HCT116 (cell line): ENCODE measurements around the gene UQCRHL. TPM values are rescaled to one million over a fixed set of nuclear protein-coding genes. Genes with fewer than 3 reads are reported as not detected.

Experiments used
- ATAC-seq: fragments of 200-7000 bp; cut with Tn5 transposase; 2 replicates; pipeline ENCODE4 v1.9.1; 2020; ENCODE audit warnings: mild to moderate bottlenecking, moderate library complexity
- BruUV-seq: library from RNA; stranded (reverse); fragments of 400-500 nt; replicated peaks from 2 replicates; lab custom pipeline; 2021; lab: Mats Ljungman, UMichigan
- CTCF ChIA-PET: fragments of 300-600 bp; sonication (Branson Sonifier 250); formaldehyde crosslinking; loops from one replicate; lab custom pipeline; 2021; ENCODE audit warnings: antibody characterized with exemption; lab: Charles Lee
- POLR2A ChIA-PET: fragments of 300-600, 350-600 bp; sonication (Branson Sonifier 250); formaldehyde crosslinking; loops from one replicate; lab custom pipeline; 2021; ENCODE audit warnings: antibody characterized with exemption; lab: Charles Lee
- RAD21 ChIA-PET, 2 experiments: fragments of 300-600 bp; sonication (Branson Sonifier 250); formaldehyde crosslinking; loops; one replicate each; lab custom pipeline; 2023; ENCODE audit warnings: low total read pairs in 2 of 2; ENCODE audit not compliant: uncharacterized antibody in 2 of 2, unreplicated experiment in 2 of 2, low non-redundant PET in 1 of 2; lab: Charles Lee
- DNase-seq: peaks from one replicate; pipeline ENCODE4 v3.0.0-alpha.2; 2010; ENCODE audit warnings: low read depth, low spot score
- H2AFZ ChIP-seq: fragments of 200-600 bp; shearing (Covaris generic), sonication (generic); 2 replicates; pipeline ENCODE4 v1.6.1; 2017; ENCODE audit warnings: low read depth, mixed run types, mixed read lengths, antibody characterized with exemption, low read length; ENCODE audit not compliant: poor library complexity, severe bottlenecking
- H3K27ac ChIP-seq: 2 replicates; pipeline ENCODE4 v1.5.1; 2012; ENCODE audit warnings: low read depth, low read length
- H3K27me3 ChIP-seq: fragments of 200-600 bp; sonication (generic); 2 replicates; pipeline ENCODE4 v1.6.1; 2016; ENCODE audit warnings: mixed run types, low read length, mixed read lengths; ENCODE audit not compliant: insufficient read depth
- H3K36me3 ChIP-seq, 2 experiments: fragments of 200-500 bp in 1 of 2; fragments of 200-600 bp in 1 of 2; sonication (Bioruptor generic) in 1 of 2; sonication (generic) in 1 of 2; 2 replicates each; pipeline versions ENCODE4 v1.5.1 to v1.6.1; 2014 to 2016; ENCODE audit warnings: low read length in 2 of 2, inconsistent platforms in 1 of 2, mixed read lengths in 1 of 2, mixed run types in 1 of 2; ENCODE audit not compliant: insufficient read depth in 2 of 2, control insufficient read depth in 1 of 2
- H3K4me1 ChIP-seq, 2 experiments: fragments of 200-600 bp in 1 of 2; sonication (generic) in 1 of 2; 2 replicates each; pipeline versions ENCODE4 v1.5.1 to v1.6.1; 2012 to 2017; ENCODE audit warnings: low read length in 2 of 2, inconsistent platforms in 1 of 2, mild to moderate bottlenecking in 1 of 2, mixed read lengths in 1 of 2, mixed run types in 1 of 2, moderate library complexity in 1 of 2; ENCODE audit not compliant: insufficient read depth in 2 of 2, control insufficient read depth in 1 of 2
- H3K4me2 ChIP-seq: fragments of 200-600 bp; sonication (generic); 2 replicates; pipeline ENCODE4 v1.6.1; 2017; ENCODE audit warnings: mixed run types, low read length, mixed read lengths
- H3K4me3 ChIP-seq, 2 experiments: fragments of 200-600 bp in 1 of 2; sonication (generic) in 1 of 2; replicated peaks in 1 of 2; 2 replicates each; pipeline ENCODE4 v1.5.1; 2011 to 2016; ENCODE audit warnings: low read length in 2 of 2, control low read depth in 1 of 2, low read depth in 1 of 2, mild to moderate bottlenecking in 1 of 2, mixed read lengths in 1 of 2, mixed run types in 1 of 2
- H3K79me2 ChIP-seq: fragments of 200-600 bp; sonication (generic); 2 replicates; pipeline ENCODE4 v1.6.1; 2017; ENCODE audit warnings: mild to moderate bottlenecking, mixed run types, low read length, moderate library complexity, mixed read lengths; ENCODE audit not compliant: insufficient read depth
- H3K9ac ChIP-seq: fragments of 200-600 bp; sonication (generic); 2 replicates; pipeline ENCODE4 v1.6.1; 2016; ENCODE audit warnings: low read length, mixed read lengths
- H3K9me2 ChIP-seq: fragments of 200-600 bp; sonication (generic), shearing (Covaris generic); 2 replicates; pipeline ENCODE4 v1.6.1; 2017; ENCODE audit warnings: mixed run types, mild to moderate bottlenecking, moderate library complexity; ENCODE audit not compliant: insufficient read depth
- H3K9me3 ChIP-seq, 2 experiments: fragments of 200-500 bp in 1 of 2; fragments of 200-600 bp in 1 of 2; sonication (Bioruptor generic) in 1 of 2; sonication (generic) in 1 of 2; 2 replicates each; pipeline ENCODE4 v1.6.1; 2014 to 2017; ENCODE audit warnings: low read length in 2 of 2, mixed read lengths in 2 of 2, inconsistent platforms in 1 of 2, low read depth in 1 of 2, mild to moderate bottlenecking in 1 of 2, mixed run types in 1 of 2, moderate library complexity in 1 of 2; ENCODE audit not compliant: control insufficient read depth in 1 of 2, insufficient read depth in 1 of 2
- H4K20me1 ChIP-seq: fragments of 200-600 bp; sonication (generic), shearing (Covaris generic); 2 replicates; pipeline ENCODE4 v1.6.1; 2017; ENCODE audit warnings: mixed run types, mild to moderate bottlenecking, moderate library complexity; ENCODE audit not compliant: insufficient read depth
- CBX3 ChIP-seq: IDR thresholded peaks from 2 replicates; pipeline ENCODE4 v1.6.1; 2012; ENCODE audit warnings: low read depth
- CEBPB ChIP-seq: IDR thresholded peaks from 2 replicates; pipeline ENCODE4 v1.6.1; 2012; ENCODE audit warnings: low read depth
- CTCF ChIP-seq, 3 experiments: fragments of 200-600 bp in 1 of 3; sonication (generic) in 1 of 3; IDR thresholded peaks in 2 of 3; conservative IDR thresholded peaks in 1 of 3; 2 replicates each; pipeline ENCODE4 v1.5.1; 2012 to 2017; ENCODE audit warnings: low read depth in 2 of 3, low read length in 2 of 3, antibody characterized with exemption in 1 of 3, borderline replicate concordance in 1 of 3, control low read depth in 1 of 3, mild to moderate bottlenecking in 1 of 3, mixed read lengths in 1 of 3, mixed run types in 1 of 3, moderate library complexity in 1 of 3; ENCODE audit not compliant: insufficient read depth in 1 of 3
- EGR1 ChIP-seq: IDR thresholded peaks from 2 replicates; pipeline ENCODE4 v1.6.1; 2012; ENCODE audit warnings: low read depth
- ELF1 ChIP-seq: IDR thresholded peaks from 2 replicates; pipeline ENCODE4 v1.6.1; 2012; ENCODE audit warnings: low read depth, borderline replicate concordance
- EZH2phosphoT487 ChIP-seq: fragments of 200-600 bp; IDR thresholded peaks from 2 replicates; pipeline ENCODE4 v1.6.1; 2018; ENCODE audit warnings: antibody characterized with exemption, borderline replicate concordance
- FOSL1 ChIP-seq: IDR thresholded peaks from 2 replicates; pipeline ENCODE4 v1.6.1; 2012; ENCODE audit warnings: low read depth
- MAX ChIP-seq: IDR thresholded peaks from 2 replicates; pipeline ENCODE4 v1.6.1; 2012
- RAD21 ChIP-seq: IDR thresholded peaks from 2 replicates; pipeline ENCODE4 v1.6.1; 2012; ENCODE audit warnings: low read depth, mild to moderate bottlenecking
- SIN3A ChIP-seq: IDR thresholded peaks from 2 replicates; pipeline ENCODE4 v1.6.1; 2012; ENCODE audit warnings: low read depth
- SP1 ChIP-seq: IDR thresholded peaks from 2 replicates; pipeline ENCODE4 v1.6.1; 2012; ENCODE audit warnings: low read depth
- YY1 ChIP-seq: IDR thresholded peaks from 2 replicates; pipeline ENCODE4 v1.6.1; 2011; ENCODE audit warnings: low read length, low read depth, moderate library complexity, mild to moderate bottlenecking; ENCODE audit not compliant: insufficient replicate concordance; ENCODE audit errors: extremely low read depth
- ZFX ChIP-seq: fragments of 450-650 bp; IDR thresholded peaks from 2 replicates; pipeline ENCODE4 v1.6.1; 2017
- intact Hi-C: fragments of 100-400 bp; cut with micrococcal nuclease; formaldehyde crosslinking; loops from 2 replicates; pipeline ENCODE4 v1.10.0; 2022
- total RNA-seq: library from RNA; stranded (reverse); gene quantifications from one replicate; pipeline ENCODE4 v1.2.1, GENCODE V29; 2021; ENCODE audit not compliant: unreplicated experiment

UQCRHL gene
- total RNA-seq, 1 experiment from 2014 or later: 2.5 TPM

GRCh38 chr1:15852828-15853302 lies 45.4 kb upstream of the UQCRHL start:
- BruUV-seq: no TSS peak
- POLR2A ChIA-PET: no interaction called here
- H3K4me1 ChIP-seq: peaks cover 37 to 38% of the 10 kb centered on the region in 2 experiments
- H3K4me2 ChIP-seq: no peak overlapping the region
- no peak overlapping the region for H2AFZ ChIP-seq
- H3K27ac ChIP-seq: no peak overlapping the region
- H3K9ac ChIP-seq: no peak overlapping the region
- no peak for TF ChIP-seq FOSL1
- no peak for TF ChIP-seq SIN3A
- H3K79me2 ChIP-seq: peaks cover 100% of the 10 kb centered on the region
- H3K27me3 ChIP-seq: no peaks in the 10 kb centered on the region
- no peaks in the 10 kb centered on the region for H3K9me2 ChIP-seq
- ATAC-seq (no peak), DNase-seq (no peak)
- no peaks in the 10 kb centered on the region for H3K9me3 ChIP-seq
- 0 out of 2 replicates have a peak, but pooled peaks cover 3% of the 10 kb centered on the region for H4K20me1 ChIP-seq
- RAD21 ChIA-PET: no interaction called here
- no peak overlapping the region for H3K4me3 ChIP-seq
- intact Hi-C loops: loop anchor here (5.0 kb wide), 1 partner anchor 34 kb away; no protein-coding TSS in a partner anchor
- H3K36me3 ChIP-seq: no peaks in the 10 kb centered on the region
- CTCF ChIA-PET: no interaction called here

- ATAC-seq (no peak), DNase-seq (no peak)
- Histone ChIP-seq H3K9ac (no peak overlapping the region; the same call in 1 of the 2 replicates), H4K20me1 (0 out of 2 replicates have a peak, but pooled peaks cover 3% of the 10 kb centered on the region), H2AFZ (no peak overlapping the region), H3K79me2 (peaks cover 95% of the 10 kb centered on the region), H3K27me3 (no peaks in the 10 kb centered on the region), H3K36me3 (no peaks in the 10 kb centered on the region), H3K4me1 (peaks cover 38% of the 10 kb centered on the region in 2 experiments), H3K4me3 (no peak overlapping the region), H3K9me2 (no peaks in the 10 kb centered on the region), H3K4me2 (no peak overlapping the region), H3K27ac (no peak overlapping the region), H3K9me3 (no peaks in the 10 kb centered on the region)
- POLR2A ChIA-PET: interaction anchor here (0.9 kb wide), 1 partner anchor 12 kb away, joined by 4 read pairs; no protein-coding TSS in a partner anchor
- RAD21 ChIA-PET: no interaction called here
- BruUV-seq: no TSS peak
- CTCF ChIA-PET: no interaction called here
- TF ChIP-seq ELF1 (no peak), ZFX (no peak), EGR1 (no peak), RAD21 (no peak), CEBPB (no peak), YY1 (no peak), CBX3 (no peak), MAX (no peak), SP1 (no peak), FOSL1 (no peak), EZH2phosphoT487 (no peak), CTCF (IDR thresholded peaks at IDR 0.05 in 2 of 3, conservative IDR thresholded peaks at IDR 0.05 in 1 of 3; ENCODE audit: borderline replicate concordance in 1 of 3, insufficient read depth in 1 of 3, low read depth in 2 of 3, low read length in 2 of 3) (no peak)
- intact Hi-C loops: loop anchor here (5.0 kb wide), 1 partner anchor 35 kb away; no protein-coding TSS in a partner anchor
These were observed 44.8 kb upstream of the UQCRHL start for GRCh38 chr1:15852036-15852827.
